HepG2 (cell line): ENCODE measurements around the gene NIP7. TPM values are rescaled to one million over a fixed set of nuclear protein-coding genes. Genes with fewer than 3 reads are reported as not detected.

Experiments
- ARID2 ChIP-seq: sonication (generic); formaldehyde crosslinking; IDR thresholded peaks from 2 replicates; pipeline ENCODE4 v1.8.1; 2022; ENCODE audit warnings: mild to moderate bottlenecking, missing genetic modification reagents, borderline replicate concordance
- EEA1 ChIP-seq: sonication (generic); formaldehyde crosslinking; IDR thresholded peaks from 2 replicates; pipeline ENCODE4 v1.5.1; 2020; ENCODE audit warnings: mild to moderate bottlenecking, missing genetic modification reagents, borderline replicate concordance
- FOSL2 ChIP-seq: sonication (generic); formaldehyde crosslinking; IDR thresholded peaks from 2 replicates; pipeline ENCODE4 v1.4.0; 2020; ENCODE audit warnings: missing genetic modification reagents
- GZF1 ChIP-seq: sonication (generic); formaldehyde crosslinking; IDR thresholded peaks from 2 replicates; pipeline ENCODE4 v1.5.1; 2020; ENCODE audit warnings: mild to moderate bottlenecking, missing genetic modification reagents
- HNRNPLL ChIP-seq: fragments of 200-400 bp; formaldehyde crosslinking; IDR thresholded peaks from 2 replicates; pipeline ENCODE4 v1.6.1; 2017; ENCODE audit warnings: mild to moderate bottlenecking, low read depth, low read length; ENCODE audit not compliant: poor library complexity, severe bottlenecking
- KDM1A ChIP-seq: IDR thresholded peaks from 2 replicates; pipeline ENCODE4 v1.6.1; 2016; ENCODE audit warnings: missing compliant biosample characterization
- MED8 ChIP-seq: sonication (generic); formaldehyde crosslinking; IDR thresholded peaks from 2 replicates; pipeline ENCODE4 v1.8.1; 2023; ENCODE audit warnings: mild to moderate bottlenecking, missing genetic modification reagents; ENCODE audit not compliant: insufficient replicate concordance
- NPAS2 ChIP-seq: sonication (generic); formaldehyde crosslinking; IDR thresholded peaks from 2 replicates; pipeline ENCODE4 v1.8.0; 2022; ENCODE audit warnings: mild to moderate bottlenecking, missing genetic modification reagents, borderline replicate concordance
- NRL ChIP-seq: sonication (generic); formaldehyde crosslinking; IDR thresholded peaks from 2 replicates; pipeline ENCODE4 v1.5.0; 2020; ENCODE audit warnings: missing genetic modification reagents, mild to moderate bottlenecking, moderate library complexity, borderline replicate concordance
- POLR2G ChIP-seq: fragments of 200-400 bp; formaldehyde crosslinking; IDR thresholded peaks from 2 replicates; pipeline ENCODE4 v1.6.1; 2018; ENCODE audit warnings: mild to moderate bottlenecking, low read depth, low read length, moderate library complexity
- RBFOX2 ChIP-seq: fragments of 200-400 bp; formaldehyde crosslinking; IDR thresholded peaks from 2 replicates; pipeline ENCODE4 v1.6.1; 2017; ENCODE audit warnings: low read depth, mild to moderate bottlenecking, low read length
- RBM39 ChIP-seq: fragments of 200-400 bp; formaldehyde crosslinking; IDR thresholded peaks from one replicate; pipeline ENCODE4 v1.6.1; 2018; ENCODE audit warnings: antibody characterized with exemption, mild to moderate bottlenecking, low read depth, low read length; ENCODE audit not compliant: poor library complexity, severe bottlenecking
- SRSF9 ChIP-seq: fragments of 200-400 bp; formaldehyde crosslinking; IDR thresholded peaks from 2 replicates; pipeline ENCODE4 v1.6.1; 2018; ENCODE audit warnings: borderline replicate concordance, mild to moderate bottlenecking, low read depth, low read length; ENCODE audit not compliant: insufficient read depth, poor library complexity, severe bottlenecking
- ZBTB46 ChIP-seq: sonication (generic); formaldehyde crosslinking; IDR thresholded peaks from 2 replicates; pipeline ENCODE4 v1.4.0; 2020; ENCODE audit warnings: mild to moderate bottlenecking, missing genetic modification reagents, borderline replicate concordance
- ZFP36 ChIP-seq: fragments of 150-350 bp; IDR thresholded peaks from 2 replicates; pipeline ENCODE4 v1.6.1; 2018; ENCODE audit warnings: borderline replicate concordance, low read length, low read depth; ENCODE audit not compliant: partially characterized antibody
- ZNF234 ChIP-seq: sonication (generic); formaldehyde crosslinking; conservative IDR thresholded peaks from 2 replicates; pipeline ENCODE4 v1.5.1; 2020; ENCODE audit warnings: mild to moderate bottlenecking, missing genetic modification reagents
- ZNF589 ChIP-seq: sonication (generic); formaldehyde crosslinking; conservative IDR thresholded peaks from 2 replicates; pipeline ENCODE4 v1.8.0; 2022; ENCODE audit warnings: mild to moderate bottlenecking, moderate library complexity, missing genetic modification reagents
- ZNF720 ChIP-seq: sonication (generic); formaldehyde crosslinking; IDR thresholded peaks from 2 replicates; pipeline ENCODE4 v1.4.0; 2020; ENCODE audit warnings: missing genetic modification reagents
- ZNF878 ChIP-seq: sonication (generic); formaldehyde crosslinking; IDR thresholded peaks from 2 replicates; pipeline ENCODE4 v1.8.1; 2023; ENCODE audit warnings: mild to moderate bottlenecking, missing genetic modification reagents, moderate library complexity
- polyA plus RNA-seq, 8 experiments: library from polyadenylated mRNA; depleted of rRNA in 3 of 8; stranded (reverse) in 7 of 8; unstranded in 1 of 8; fragments of >200 nt; fragmentation: Illumina TruSeq in 4 of 8; extraction: Trizol in 4 of 8; gene quantifications; 2 replicates each; pipeline versions ENCODE4 v1.2.1 to v1.2.3, GENCODE V29; 2011 to 2016; ENCODE audit warnings: low read depth in 4 of 8, missing spikeins in 1 of 8, mixed read lengths in 1 of 8; ENCODE audit not compliant: insufficient read depth in 1 of 8
- total RNA-seq, 5 experiments: library from RNA; depleted of rRNA; stranded (reverse); fragments of >200 nt; fragmentation: Illumina TruSeq; extraction: Trizol; gene quantifications; 2 replicates each; pipeline ENCODE4 v1.2.3, GENCODE V29; 2016; ENCODE audit warnings: low read depth in 1 of 5
- TF ChIP-seq, protein P1 (sequence below): sonication (generic); formaldehyde crosslinking; IDR thresholded peaks from 2 replicates; pipeline ENCODE4 v1.4.0; 2020; ENCODE audit warnings: missing genetic modification reagents, borderline replicate concordance

The NIP7 gene
- total and polyA plus RNA-seq, 2 of the 13 experiments (the other 11 are each of a cell fraction or from before 2014, with no cell fraction given) = 15.3 to 114 TPM

- TF ChIP-seq ZBTB46 (CRISPR knock-in tag) = no peak
- TF ChIP-seq ZNF234 (CRISPR knock-in tag) = no peak
- TF ChIP-seq KDM1A (CRISPR knock-in tag) = no peak; the same call in 1 of the 2 replicates
- peak; percentile 89 for TF ChIP-seq HNRNPLL
- TF ChIP-seq NPAS2 (CRISPR knock-in tag) = no peak
- no peak for TF ChIP-seq ZFP36
- no peak for TF ChIP-seq ARID2 (CRISPR knock-in tag)
- no peak for TF ChIP-seq ZNF878 (CRISPR knock-in tag)
- TF ChIP-seq RBM39 = no peak
- no peak for TF ChIP-seq MED8 (CRISPR knock-in tag)
- no peak for TF ChIP-seq GZF1 (CRISPR knock-in tag)
- peak; percentile 83 for TF ChIP-seq POLR2G
- no peak for TF ChIP-seq EEA1 (CRISPR knock-in tag)
- TF ChIP-seq ZNF589 (CRISPR knock-in tag) = peak; percentile 59; the same call in 1 of the 2 replicates
- TF ChIP-seq RBFOX2 = peak; percentile 93
- TF ChIP-seq, protein P1, sequence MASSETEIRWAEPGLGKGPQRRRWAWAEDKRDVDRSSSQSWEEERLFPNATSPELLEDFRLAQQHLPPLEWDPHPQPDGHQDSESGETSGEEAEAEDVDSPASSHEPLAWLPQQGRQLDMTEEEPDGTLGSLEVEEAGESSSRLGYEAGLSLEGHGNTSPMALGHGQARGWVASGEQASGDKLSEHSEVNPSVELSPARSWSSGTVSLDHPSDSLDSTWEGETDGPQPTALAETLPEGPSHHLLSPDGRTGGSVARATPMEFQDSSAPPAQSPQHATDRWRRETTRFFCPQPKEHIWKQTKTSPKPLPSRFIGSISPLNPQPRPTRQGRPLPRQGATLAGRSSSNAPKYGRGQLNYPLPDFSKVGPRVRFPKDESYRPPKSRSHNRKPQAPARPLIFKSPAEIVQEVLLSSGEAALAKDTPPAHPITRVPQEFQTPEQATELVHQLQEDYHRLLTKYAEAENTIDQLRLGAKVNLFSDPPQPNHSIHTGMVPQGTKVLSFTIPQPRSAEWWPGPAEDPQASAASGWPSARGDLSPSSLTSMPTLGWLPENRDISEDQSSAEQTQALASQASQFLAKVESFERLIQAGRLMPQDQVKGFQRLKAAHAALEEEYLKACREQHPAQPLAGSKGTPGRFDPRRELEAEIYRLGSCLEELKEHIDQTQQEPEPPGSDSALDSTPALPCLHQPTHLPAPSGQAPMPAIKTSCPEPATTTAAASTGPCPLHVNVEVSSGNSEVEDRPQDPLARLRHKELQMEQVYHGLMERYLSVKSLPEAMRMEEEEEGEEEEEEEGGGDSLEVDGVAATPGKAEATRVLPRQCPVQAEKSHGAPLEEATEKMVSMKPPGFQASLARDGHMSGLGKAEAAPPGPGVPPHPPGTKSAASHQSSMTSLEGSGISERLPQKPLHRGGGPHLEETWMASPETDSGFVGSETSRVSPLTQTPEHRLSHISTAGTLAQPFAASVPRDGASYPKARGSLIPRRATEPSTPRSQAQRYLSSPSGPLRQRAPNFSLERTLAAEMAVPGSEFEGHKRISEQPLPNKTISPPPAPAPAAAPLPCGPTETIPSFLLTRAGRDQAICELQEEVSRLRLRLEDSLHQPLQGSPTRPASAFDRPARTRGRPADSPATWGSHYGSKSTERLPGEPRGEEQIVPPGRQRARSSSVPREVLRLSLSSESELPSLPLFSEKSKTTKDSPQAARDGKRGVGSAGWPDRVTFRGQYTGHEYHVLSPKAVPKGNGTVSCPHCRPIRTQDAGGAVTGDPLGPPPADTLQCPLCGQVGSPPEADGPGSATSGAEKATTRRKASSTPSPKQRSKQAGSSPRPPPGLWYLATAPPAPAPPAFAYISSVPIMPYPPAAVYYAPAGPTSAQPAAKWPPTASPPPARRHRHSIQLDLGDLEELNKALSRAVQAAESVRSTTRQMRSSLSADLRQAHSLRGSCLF = no peak
- peak; percentile 50 for TF ChIP-seq NRL (CRISPR knock-in tag)
- TF ChIP-seq ZNF720 (CRISPR knock-in tag) = no peak
- TF ChIP-seq FOSL2 (CRISPR knock-in tag) = peak; percentile 32; the same call in 1 of the 2 replicates
- no peak for TF ChIP-seq SRSF9
These were observed 28.7 kb upstream of the NIP7 start, which contains the start of gene VPS4A (continued) for GRCh38 chr16:69310653-69311532.
